GM04503 (cell line): ENCODE measurements around the gene FTCD.
"Not testable (repeated sequence)": the region's sequence is repeated elsewhere in the genome, so short reads cannot be mapped to it uniquely, and the experiment has no call there.

Source experiments
- DNase-seq: peaks from one replicate; pipeline ENCODE4 v3.0.0-alpha.2; 2012; ENCODE audit warnings: low read depth

Gene FTCD

GRCh38 chr21:46171996-46172862, 16.9 kb upstream of the FTCD start:
- DNase-seq, result no peak

- DNase-seq, result no peak
These were observed 16.2 kb upstream of the FTCD start for GRCh38 chr21:46171585-46171984.

- DNase-seq, result not testable (repeated sequence)
These were observed 15.2 kb upstream of the FTCD start for GRCh38 chr21:46170436-46171193.

GRCh38 chr21:46168659-46169386, 13.4 kb upstream of the FTCD start:
- DNase-seq, result no peak

- DNase-seq, result no peak
These were observed 12.9 kb upstream of the FTCD start for GRCh38 chr21:46168238-46168637.

GRCh38 chr21:46165098-46165497, 9.7 kb upstream of the FTCD start:
- DNase-seq, result no peak

- no peak for DNase-seq
These were observed 8.0 kb upstream of the FTCD start for GRCh38 chr21:46163380-46163779.

- no peak for DNase-seq
These were observed 6.5 kb upstream of the FTCD start for GRCh38 chr21:46161633-46162592.

GRCh38 chr21:46160907-46161632, 5.7 kb upstream of the FTCD start:
- DNase-seq, result no peak

GRCh38 chr21:46160657-46160906, 5.2 kb upstream of the FTCD start:
- no peak for DNase-seq

- no peak for DNase-seq
These were observed 4.7 kb upstream of the FTCD start for GRCh38 chr21:46159841-46160656.

- DNase-seq, result no peak
These were observed 4.0 kb upstream of the FTCD start for GRCh38 chr21:46159390-46159789.

GRCh38 chr21:46158666-46159300, 3.4 kb upstream of the FTCD start:
- no peak for DNase-seq

GRCh38 chr21:46157987-46158451, 2.6 kb upstream of the FTCD start:
- DNase-seq, result no peak

- DNase-seq, result no peak
These were observed 2.1 kb upstream of the FTCD start for GRCh38 chr21:46157396-46157986.

- DNase-seq, result no peak
These were observed 1.3 kb upstream of the FTCD start for GRCh38 chr21:46156678-46157077.

GRCh38 chr21:46156378-46156645, 933 bp upstream of the FTCD start:
- no peak for DNase-seq

- no peak for DNase-seq
These were observed 345 bp downstream of the FTCD start for GRCh38 chr21:46154955-46155513.
